ENCODE data around the gene HNRNPR.

DNA sequence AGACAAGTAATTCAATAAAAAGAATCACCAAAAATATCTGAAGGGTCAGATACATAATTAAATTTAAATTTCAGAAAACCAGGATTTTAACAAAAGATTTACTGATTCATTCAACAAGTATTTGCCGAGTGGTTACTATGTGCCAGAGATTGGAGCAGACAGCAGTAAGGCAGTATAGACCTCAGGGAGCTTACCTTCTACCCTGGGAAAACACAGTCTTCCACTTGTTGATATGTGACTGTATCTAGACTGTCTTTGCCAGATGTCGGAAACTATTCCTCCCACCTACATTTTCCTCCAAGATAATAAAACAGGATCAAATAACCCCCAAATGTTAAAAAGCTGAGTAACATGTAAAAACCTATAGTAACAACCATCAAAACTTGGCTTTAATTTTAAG lies 6.2 kb downstream of the HNRNPR start:
- TF ChIP-seq, protein P1, sequence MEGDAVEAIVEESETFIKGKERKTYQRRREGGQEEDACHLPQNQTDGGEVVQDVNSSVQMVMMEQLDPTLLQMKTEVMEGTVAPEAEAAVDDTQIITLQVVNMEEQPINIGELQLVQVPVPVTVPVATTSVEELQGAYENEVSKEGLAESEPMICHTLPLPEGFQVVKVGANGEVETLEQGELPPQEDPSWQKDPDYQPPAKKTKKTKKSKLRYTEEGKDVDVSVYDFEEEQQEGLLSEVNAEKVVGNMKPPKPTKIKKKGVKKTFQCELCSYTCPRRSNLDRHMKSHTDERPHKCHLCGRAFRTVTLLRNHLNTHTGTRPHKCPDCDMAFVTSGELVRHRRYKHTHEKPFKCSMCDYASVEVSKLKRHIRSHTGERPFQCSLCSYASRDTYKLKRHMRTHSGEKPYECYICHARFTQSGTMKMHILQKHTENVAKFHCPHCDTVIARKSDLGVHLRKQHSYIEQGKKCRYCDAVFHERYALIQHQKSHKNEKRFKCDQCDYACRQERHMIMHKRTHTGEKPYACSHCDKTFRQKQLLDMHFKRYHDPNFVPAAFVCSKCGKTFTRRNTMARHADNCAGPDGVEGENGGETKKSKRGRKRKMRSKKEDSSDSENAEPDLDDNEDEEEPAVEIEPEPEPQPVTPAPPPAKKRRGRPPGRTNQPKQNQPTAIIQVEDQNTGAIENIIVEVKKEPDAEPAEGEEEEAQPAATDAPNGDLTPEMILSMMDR (IDR thresholded peaks at IDR 0.05; ENCODE audit: insufficient read depth, low read length, poor library complexity, severe bottlenecking) = no peak
- no peak for TF ChIP-seq EZH2phosphoT487 (conservative IDR thresholded peaks at IDR 0.05; ENCODE audit: low read length)
